GM21526 (cell line): ENCODE results near the gene LIPG.
"Not testable (repeated sequence)": the region's sequence is repeated elsewhere in the genome, so short reads cannot be mapped to it uniquely, and the experiment has no call there.

Experiments used
- ATAC-seq: cut with Tn5 transposase; IDR thresholded peaks from one replicate; pipeline ENCODE4 v1.9.1; 2021; ENCODE audit warnings: moderate library complexity; ENCODE audit not compliant: unreplicated experiment, low FRiP score

Gene LIPG

GRCh38 chr18:49546278-49546677 lies 15.6 kb upstream of the LIPG start:
- no peak for ATAC-seq

GRCh38 chr18:49546719-49547273 lies 15.1 kb upstream of the LIPG start:
- no peak for ATAC-seq

- ATAC-seq = no peak
These were observed 14.2 kb upstream of the LIPG start for GRCh38 chr18:49547701-49548100.

- no peak for ATAC-seq
These were observed 13.6 kb upstream of the LIPG start for GRCh38 chr18:49548229-49548636.

GRCh38 chr18:49550621-49551339 lies 11.1 kb upstream of the LIPG start:
- no peak for ATAC-seq

GRCh38 chr18:49553003-49553402 lies 8.9 kb upstream of the LIPG start:
- ATAC-seq = no peak

- ATAC-seq = no peak
These were observed 6.2 kb upstream of the LIPG start for GRCh38 chr18:49555641-49556040.

GRCh38 chr18:49558356-49558755 lies 3.5 kb upstream of the LIPG start:
- no peak for ATAC-seq

- not testable (repeated sequence) for ATAC-seq
These were observed 2.4 kb upstream of the LIPG start for GRCh38 chr18:49559326-49559931.

- ATAC-seq = no peak
These were observed 1.6 kb upstream of the LIPG start for GRCh38 chr18:49560277-49560623.

GRCh38 chr18:49560624-49561288 lies 1.1 kb upstream of the LIPG start:
- no peak for ATAC-seq

GRCh38 chr18:49562481-49563129 lies 748 bp downstream of the LIPG start:
- ATAC-seq = no peak

- ATAC-seq = no peak
These were observed 1.3 kb downstream of the LIPG start for GRCh38 chr18:49563130-49563540.

- ATAC-seq = no peak
These were observed 2.1 kb downstream of the LIPG start for GRCh38 chr18:49563701-49564517.

- ATAC-seq = no peak
These were observed 2.6 kb downstream of the LIPG start for GRCh38 chr18:49564518-49564834.

- no peak for ATAC-seq
These were observed 3.2 kb downstream of the LIPG start for GRCh38 chr18:49565101-49565500.

- ATAC-seq = no peak
These were observed 3.8 kb downstream of the LIPG start for GRCh38 chr18:49565612-49566011.

GRCh38 chr18:49566217-49566770 lies 4.4 kb downstream of the LIPG start:
- ATAC-seq = no peak

GRCh38 chr18:49566985-49567384 lies 5.1 kb downstream of the LIPG start:
- ATAC-seq = no peak

- ATAC-seq = no peak
These were observed 7.9 kb downstream of the LIPG start for GRCh38 chr18:49569724-49570123.
